ENCODE results near the gene ACTN4.

GRCh38 chr19:38684862-38685665 is 37.6 kb downstream of the ACTN4 start:
- TF ChIP-seq CTCF (IDR thresholded peaks at IDR 0.05) (no peak), POLR2A (IDR thresholded peaks at IDR 0.05) (no peak)
